A673 (cell line): ENCODE measurements around the gene PRTN3. TPM values are rescaled to one million over a fixed set of nuclear protein-coding genes. Genes with fewer than 3 reads are reported as not detected.

Source experiments
- BruUV-seq: library from RNA; stranded (reverse); fragments of 400-500 nt; replicated peaks from 2 replicates; lab custom pipeline; 2021; lab: Mats Ljungman, UMichigan
- CTCF ChIA-PET: fragments of 300-600 bp; sonication (Branson Sonifier 250); formaldehyde crosslinking; loops from one replicate; lab custom pipeline; 2022; ENCODE audit warnings: antibody characterized with exemption; lab: Charles Lee
- POLR2A ChIA-PET: fragments of 300-600 bp; sonication (Branson Sonifier 250); formaldehyde crosslinking; loops from one replicate; lab custom pipeline; 2022; ENCODE audit warnings: antibody characterized with exemption; ENCODE audit not compliant: low non-redundant PET; lab: Charles Lee
- DNase-seq: peaks from one replicate; pipeline ENCODE4 v3.0.0-alpha.2; 2015; ENCODE audit warnings: low spot score
- H3K27ac ChIP-seq: fragments of 200-600 bp; sonication (generic); 2 replicates; pipeline ENCODE4 v1.5.1; 2016; ENCODE audit warnings: mixed run types, low read depth, mild to moderate bottlenecking, mixed read lengths, antibody characterized with exemption, low read length; ENCODE audit not compliant: poor library complexity, severe bottlenecking
- H3K27me3 ChIP-seq: fragments of 200-600 bp; sonication (generic); replicated peaks from 2 replicates; pipeline ENCODE4 v1.6.1; 2017; ENCODE audit warnings: mixed run types, low read depth, mild to moderate bottlenecking, mixed read lengths, antibody characterized with exemption, low read length; ENCODE audit not compliant: insufficient read depth, poor library complexity
- H3K36me3 ChIP-seq: fragments of 200-600 bp; sonication (generic); 2 replicates; pipeline ENCODE4 v1.6.1; 2016; ENCODE audit warnings: mixed run types, mild to moderate bottlenecking, mixed read lengths, antibody characterized with exemption, low read length; ENCODE audit not compliant: insufficient read depth, poor library complexity, severe bottlenecking
- H3K4me1 ChIP-seq: fragments of 200-600 bp; sonication (generic); 2 replicates; pipeline ENCODE4 v1.6.1; 2017; ENCODE audit warnings: mixed run types, mild to moderate bottlenecking, mixed read lengths, antibody characterized with exemption, low read length; ENCODE audit not compliant: insufficient read depth, poor library complexity, severe bottlenecking
- H3K4me3 ChIP-seq: fragments of 200-600 bp; sonication (generic); 2 replicates; pipeline ENCODE4 v1.5.1; 2016; ENCODE audit warnings: low read depth, mixed run types, mild to moderate bottlenecking, mixed read lengths, low read length; ENCODE audit not compliant: poor library complexity, severe bottlenecking
- H3K9me3 ChIP-seq: fragments of 200-600 bp; sonication (generic); 2 replicates; pipeline ENCODE4 v1.6.1; 2016; ENCODE audit warnings: mixed run types, low read depth, mild to moderate bottlenecking, mixed read lengths, antibody characterized with exemption, low read length; ENCODE audit not compliant: poor library complexity, severe bottlenecking
- CTCF ChIP-seq: fragments of 300-800, 200-600 bp; sonication (generic); conservative IDR thresholded peaks from 2 replicates; pipeline ENCODE4 v1.5.1; 2017; ENCODE audit warnings: low read depth, mild to moderate bottlenecking, antibody characterized with exemption, low read length, moderate library complexity, mixed read lengths
- EZH2 ChIP-seq: fragments of 200-600 bp; sonication (generic); IDR thresholded peaks from 2 replicates; pipeline ENCODE4 v1.6.1; 2017; ENCODE audit warnings: borderline replicate concordance, low read depth, mild to moderate bottlenecking, mixed read lengths, antibody characterized with exemption, low read length; ENCODE audit not compliant: poor library complexity, severe bottlenecking
- intact Hi-C: fragments of 100-400 bp; cut with micrococcal nuclease; formaldehyde crosslinking; loops from one replicate; pipeline ENCODE4 v1.10.0; 2022; ENCODE audit not compliant: unreplicated experiment
- total RNA-seq: library from RNA; stranded (reverse); gene quantifications from 2 replicates; pipeline ENCODE4 v1.2.3, GENCODE V29; 2021

The PRTN3 gene
- total RNA-seq, 1 experiment from 2014 or later = not detected

GRCh38 chr19:829129-829758 lies 11.6 kb upstream of the PRTN3 start:
- POLR2A ChIA-PET = interaction anchor here (0.8 kb wide), 1 partner anchor 105 kb away, joined by 3 read pairs; no protein-coding TSS in a partner anchor
- H3K36me3 ChIP-seq = no peaks in the 10 kb centered on the region
- CTCF ChIA-PET = no interaction called here
- H3K4me1 ChIP-seq = no peaks in the 10 kb centered on the region
- no peaks in the 10 kb centered on the region for H3K9me3 ChIP-seq
- DNase-seq = no peak
- intact Hi-C loops = no loop called here
- no peak for TF ChIP-seq EZH2
- TF ChIP-seq CTCF = no peak
- no peaks in the 10 kb centered on the region for H3K27me3 ChIP-seq
- no peak overlapping the region for H3K4me3 ChIP-seq
- no peak overlapping the region for H3K27ac ChIP-seq
- BruUV-seq = no TSS peak

- H3K36me3 ChIP-seq = no peaks in the 10 kb centered on the region
- H3K4me1 ChIP-seq = no peaks in the 10 kb centered on the region
- ChIA-PET POLR2A (no interaction called here), CTCF (no interaction called here)
- TF ChIP-seq EZH2 (no peak), CTCF (no peak)
- no peak overlapping the region for H3K4me3 ChIP-seq
- BruUV-seq = no TSS peak
- H3K27me3 ChIP-seq = no peaks in the 10 kb centered on the region
- no peaks in the 10 kb centered on the region for H3K9me3 ChIP-seq
- intact Hi-C loops = no loop called here
- DNase-seq = no peak
- H3K27ac ChIP-seq = no peak overlapping the region
Observed at GRCh38 chr19:831407-832369, 9.1 kb upstream of the PRTN3 start.

DNA sequence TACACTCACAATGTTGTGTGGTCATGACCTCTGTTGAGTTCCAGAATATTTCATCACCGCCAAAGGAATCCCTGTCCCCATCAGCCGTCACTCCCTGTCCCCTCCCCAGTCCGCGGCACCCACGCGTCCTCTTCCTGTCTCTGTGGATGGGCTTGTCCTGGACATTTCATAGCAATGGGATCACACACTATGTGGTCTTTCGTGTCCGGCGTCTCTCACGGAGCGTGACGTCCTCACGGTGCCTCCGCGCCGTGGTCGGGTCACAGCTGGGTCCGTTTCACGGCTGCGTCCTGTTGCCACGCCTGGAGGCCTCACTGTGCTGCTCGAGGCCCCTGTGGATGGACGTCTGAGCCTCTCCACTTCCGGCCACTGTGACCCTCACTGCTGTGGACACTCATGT lies 6.6 kb upstream of the PRTN3 start:
- Histone ChIP-seq H3K4me3 (no peak overlapping the region), H3K36me3 (no peaks in the 10 kb centered on the region), H3K4me1 (peaks cover 2% of the 10 kb centered on the region), H3K9me3 (no peaks in the 10 kb centered on the region), H3K27me3 (no peaks in the 10 kb centered on the region), H3K27ac (no peak overlapping the region)
- ChIA-PET CTCF (no interaction called here), POLR2A (no interaction called here)
- no TSS peak for BruUV-seq
- no peak for TF ChIP-seq CTCF
- TF ChIP-seq EZH2 = no peak
- intact Hi-C loops = no loop called here
- no peak for DNase-seq
